ENCODE results near the gene STK17B.
A peak's percentile ranks its signal among the peaks of the same experiment; 100 is the strongest.

The STK17B gene

DNA sequence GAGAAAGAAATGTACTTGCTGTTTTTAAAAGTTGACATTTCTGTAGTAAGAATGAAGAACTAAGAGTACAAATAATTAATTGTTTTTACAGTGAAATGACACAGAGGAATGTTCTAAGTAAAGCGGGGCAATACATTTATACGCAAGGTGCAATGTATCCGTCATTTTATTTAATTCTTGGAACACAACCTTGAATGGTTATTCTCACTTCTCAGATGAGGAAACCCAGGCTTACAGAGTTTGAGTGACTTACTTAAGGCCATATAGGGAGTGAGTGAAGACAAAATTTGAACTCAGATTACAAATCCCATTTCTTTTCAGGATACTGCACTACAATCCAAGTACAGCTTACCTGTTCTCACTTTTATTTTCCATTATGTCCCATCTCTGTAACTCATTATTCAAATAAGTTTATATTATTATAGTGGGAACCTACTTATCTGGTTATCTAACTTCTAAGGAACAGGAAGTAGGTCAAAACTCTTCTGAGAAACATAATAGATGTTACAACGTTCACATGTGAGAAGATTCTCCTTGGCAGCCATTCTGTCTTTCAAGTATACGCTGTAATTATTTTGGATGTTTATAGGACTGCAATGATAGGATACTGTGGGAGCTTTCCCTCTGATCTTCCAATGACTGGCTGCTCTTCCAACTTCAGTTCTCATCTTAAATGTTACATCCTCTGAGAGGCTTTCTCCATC, 12.3 kb upstream of the STK17B start:
- no peak for DNase-seq

DNA sequence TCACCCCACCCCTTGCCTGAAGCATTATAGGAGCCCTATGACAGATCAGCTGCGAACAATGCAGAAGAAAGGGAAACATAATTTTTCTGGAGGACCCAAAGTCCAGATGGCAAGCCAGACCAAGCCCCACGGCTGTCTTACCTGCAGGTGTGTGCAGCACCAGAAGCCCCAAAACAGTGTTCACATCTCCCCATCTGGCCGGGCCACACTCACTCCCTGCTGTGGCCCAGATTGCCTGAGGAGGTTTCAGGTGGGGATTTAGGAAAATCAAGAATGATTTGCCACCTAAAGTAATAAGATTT, 11.7 kb upstream of the STK17B start:
- DNase-seq, result peak; percentile 63

DNA sequence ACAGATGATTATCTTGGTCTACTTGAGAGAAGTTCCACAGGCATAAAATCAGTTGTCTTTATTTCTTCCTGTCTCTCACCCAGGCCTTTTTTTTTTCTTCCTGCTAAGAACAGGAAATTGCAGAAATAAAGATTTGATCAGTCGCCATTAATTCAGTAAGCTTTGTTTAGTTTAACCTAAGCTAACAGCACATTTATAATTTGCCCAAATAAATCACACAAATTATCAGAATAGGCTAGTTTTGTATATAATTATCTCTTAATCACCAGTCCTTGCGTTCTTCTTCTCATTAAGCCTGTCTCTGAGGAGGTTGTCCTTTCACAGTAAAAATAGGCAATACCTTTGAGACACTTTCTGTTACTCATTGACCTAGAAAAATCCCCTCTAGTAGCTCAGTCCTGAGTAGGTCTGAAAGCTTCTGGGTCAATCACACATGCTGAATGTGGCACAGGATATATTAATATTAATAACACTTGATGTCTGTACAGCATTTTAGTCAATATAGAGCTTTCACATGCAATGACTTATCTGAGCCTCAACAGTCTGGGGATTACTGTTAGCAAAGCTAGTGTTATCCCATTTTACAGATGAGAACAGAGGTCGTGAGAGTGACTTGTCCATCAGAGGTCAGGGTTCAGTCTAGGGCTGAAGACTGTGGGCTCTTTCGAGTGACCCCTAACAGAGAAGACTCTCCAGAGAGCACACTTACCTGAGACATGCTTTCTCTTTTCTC, 11.2 kb upstream of the STK17B start:
- no peak for DNase-seq

DNA sequence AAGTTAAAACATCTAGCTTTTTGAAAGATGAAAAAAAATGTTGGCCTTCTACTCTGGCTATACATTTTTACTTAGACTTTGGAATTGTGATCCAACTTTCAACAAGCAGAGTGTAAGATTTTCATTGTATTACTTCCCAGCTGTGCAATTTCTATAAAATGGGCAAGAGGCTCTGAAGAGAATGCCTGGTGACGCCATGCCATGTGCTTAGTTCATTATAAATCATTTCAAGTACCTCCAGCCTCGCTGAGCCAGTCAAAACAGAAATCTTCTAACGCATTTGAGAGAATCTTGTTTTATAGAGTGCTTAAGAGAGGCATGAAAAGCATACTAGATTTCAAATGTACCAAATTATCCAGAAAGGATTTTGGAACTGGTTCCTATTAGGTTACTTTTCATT, 10.1 kb upstream of the STK17B start:
- peak; percentile 18 for DNase-seq

DNA sequence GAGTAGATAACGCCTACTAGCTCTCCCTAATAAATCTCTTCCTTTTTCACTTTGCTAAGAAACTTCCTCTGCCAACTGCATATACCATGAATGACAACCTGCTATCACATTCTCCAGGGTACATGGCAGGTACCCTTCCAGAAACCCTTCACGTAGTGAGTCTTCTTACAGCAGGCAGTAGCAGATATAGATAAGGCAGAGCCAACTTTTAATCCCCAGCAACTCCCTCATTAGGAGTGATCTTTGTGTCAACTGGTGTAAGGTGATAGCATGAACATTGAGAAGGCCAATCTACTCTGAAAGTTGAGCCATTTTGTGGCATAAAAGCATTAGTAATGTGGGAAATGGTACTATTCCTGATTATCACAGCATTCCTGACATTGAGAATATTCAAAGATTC, 5.7 kb upstream of the STK17B start:
- no peak for DNase-seq

DNA sequence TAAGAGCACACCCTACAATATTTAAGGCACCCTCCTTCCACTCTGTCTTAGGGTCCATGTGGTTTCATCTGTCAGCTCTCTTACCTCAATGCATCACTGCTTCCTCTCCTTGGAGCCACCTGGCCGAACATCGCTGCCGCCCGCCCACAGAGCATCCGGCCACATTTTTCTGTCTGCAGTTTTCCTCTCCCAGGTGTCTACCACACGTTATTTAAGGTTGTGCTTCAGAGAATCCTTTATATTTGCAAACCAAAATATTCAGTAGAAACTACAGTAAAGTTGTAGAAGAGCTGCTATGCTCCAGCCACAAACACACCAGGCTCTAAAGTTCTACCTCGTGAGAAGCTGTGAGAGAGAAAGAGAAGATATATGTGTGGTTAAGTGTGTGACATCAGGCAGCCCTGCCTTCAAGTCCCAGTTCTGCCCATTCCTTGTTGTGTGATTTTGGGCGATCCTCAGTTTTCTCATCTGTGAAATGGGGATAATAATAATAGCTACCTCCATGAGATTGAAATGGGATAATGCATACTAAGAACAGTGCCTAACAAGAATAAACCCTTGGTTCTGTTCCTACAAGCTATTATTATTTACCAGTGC, 4.9 kb upstream of the STK17B start:
- no peak for DNase-seq

DNA sequence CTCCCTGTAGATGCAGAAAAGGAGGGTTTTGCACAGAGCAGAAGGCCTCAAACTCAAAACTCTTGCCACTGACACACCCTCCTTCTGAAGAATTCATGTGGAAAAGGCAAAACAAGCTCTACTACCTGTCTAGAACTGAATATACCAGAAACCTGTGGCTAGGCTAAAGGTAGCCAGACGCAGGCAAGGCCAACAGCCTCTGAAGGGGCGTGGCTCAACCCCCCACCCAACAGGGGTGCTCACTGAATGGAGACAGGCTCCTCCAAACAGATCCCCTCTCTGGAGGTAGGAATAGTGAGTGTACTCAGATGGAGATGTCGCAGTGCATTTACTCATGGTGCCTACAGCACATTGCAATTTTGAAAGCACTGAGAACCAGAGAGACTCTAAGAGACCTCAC, 3.0 kb upstream of the STK17B start:
- no peak for DNase-seq

DNA sequence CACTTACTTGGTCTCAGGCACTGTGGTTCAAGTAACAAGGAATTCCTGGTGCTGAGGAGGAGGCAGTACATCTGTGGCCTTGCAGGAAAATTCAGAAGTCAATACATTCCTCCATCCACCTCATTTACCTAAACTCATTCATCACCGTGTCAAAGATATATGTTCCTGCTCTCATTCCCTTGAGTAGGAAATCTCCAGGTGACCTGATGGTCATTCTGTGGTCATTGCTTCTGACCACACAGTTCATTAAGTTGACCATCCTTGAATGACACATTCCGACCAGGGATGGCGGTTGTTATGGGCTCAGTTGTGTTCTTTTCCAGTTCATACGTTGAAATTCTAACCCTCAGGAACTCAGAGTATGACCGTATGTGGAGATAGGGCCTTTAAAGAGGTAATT, 2.1 kb upstream of the STK17B start:
- no peak for DNase-seq

DNA sequence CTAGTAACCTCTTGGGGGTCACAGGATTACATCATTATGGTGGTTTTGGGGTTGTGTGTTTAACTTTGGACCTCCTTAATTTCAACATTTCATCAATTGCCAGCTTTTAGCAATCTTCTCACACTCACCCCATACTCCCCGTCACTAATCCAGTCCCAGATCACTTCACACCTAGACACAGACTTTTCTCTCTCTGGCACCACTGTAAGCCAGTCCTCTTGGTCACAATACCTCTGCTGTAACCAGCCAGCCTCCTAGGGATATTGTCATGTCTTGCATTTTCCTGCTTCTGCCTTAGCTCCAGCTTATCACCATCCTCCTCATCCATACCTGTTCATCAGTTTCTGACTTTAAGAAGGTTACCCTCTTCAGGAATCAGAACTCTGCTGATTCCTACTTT, 1.6 kb upstream of the STK17B start:
- no peak for DNase-seq

DNA sequence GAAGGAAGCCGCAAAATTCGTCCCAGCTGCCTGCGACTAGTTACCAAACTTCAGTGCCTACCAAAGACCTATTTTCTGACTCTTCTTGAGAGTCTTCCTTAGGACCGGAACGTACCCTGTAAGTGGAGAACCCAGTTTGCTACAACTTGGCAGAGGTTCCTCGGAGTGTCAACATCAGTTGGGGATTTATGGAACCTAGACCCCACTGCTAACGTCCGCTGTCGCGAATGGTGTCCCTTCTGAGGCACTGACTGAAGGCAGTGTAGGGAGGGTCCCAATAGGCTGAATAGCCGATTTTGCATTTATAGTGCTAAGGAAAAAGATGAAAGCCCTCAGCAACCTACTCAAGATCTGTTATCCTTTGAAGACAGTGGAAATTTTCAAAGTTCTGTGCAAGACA, 568 bp upstream of the STK17B start:
- DNase-seq, result no peak

DNA sequence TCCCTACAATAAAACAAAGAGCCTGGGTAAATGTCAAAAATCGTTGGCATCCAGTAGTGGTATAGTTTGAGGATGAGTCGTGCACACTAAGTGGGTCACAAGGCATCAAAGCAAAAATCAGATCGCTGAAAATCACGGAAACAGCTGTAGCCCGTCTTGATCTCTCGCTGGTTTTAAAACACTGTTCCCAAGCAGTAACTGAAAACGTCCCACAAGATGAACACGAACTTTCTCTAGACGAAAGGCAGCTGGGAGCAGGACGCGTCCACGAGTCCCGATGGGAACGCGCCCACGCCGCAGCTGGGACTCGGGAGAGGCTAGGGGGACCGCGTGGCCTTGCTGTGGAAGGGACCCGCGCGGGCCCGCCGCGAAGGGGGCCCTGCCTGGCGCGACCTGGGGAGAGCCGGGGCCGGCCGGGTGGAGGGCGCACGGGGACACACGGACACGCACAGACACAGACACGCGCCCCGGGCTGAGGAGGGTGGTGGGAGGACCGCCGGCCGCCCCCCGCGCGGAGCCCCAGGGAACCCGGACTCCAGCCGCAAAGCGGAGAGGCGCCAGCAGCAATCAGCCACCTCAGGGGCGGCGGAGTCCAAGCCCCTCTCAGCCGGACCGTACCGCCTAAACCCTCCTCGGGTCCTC, 651 bp downstream of the STK17B start:
- peak; percentile 53 for DNase-seq

DNA sequence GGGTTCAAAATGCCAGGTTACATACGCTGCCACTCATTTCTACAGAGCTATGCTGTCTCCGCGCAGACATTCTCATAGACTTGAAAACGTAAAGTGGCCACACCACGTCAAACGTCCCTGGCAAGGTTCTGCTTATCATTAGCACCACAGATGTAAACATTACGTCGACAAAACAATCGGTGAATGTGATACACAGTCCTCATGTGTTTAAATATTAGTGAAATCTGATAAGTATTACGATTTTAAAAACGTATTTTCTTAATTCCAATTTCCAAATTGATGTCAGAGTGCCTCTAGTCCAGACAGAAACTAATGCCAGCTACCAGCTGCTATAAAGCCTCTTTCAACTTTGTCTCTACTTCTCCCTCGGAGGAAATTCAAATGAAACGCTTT, 1.2 kb downstream of the STK17B start:
- DNase-seq, result peak; percentile 53

DNA sequence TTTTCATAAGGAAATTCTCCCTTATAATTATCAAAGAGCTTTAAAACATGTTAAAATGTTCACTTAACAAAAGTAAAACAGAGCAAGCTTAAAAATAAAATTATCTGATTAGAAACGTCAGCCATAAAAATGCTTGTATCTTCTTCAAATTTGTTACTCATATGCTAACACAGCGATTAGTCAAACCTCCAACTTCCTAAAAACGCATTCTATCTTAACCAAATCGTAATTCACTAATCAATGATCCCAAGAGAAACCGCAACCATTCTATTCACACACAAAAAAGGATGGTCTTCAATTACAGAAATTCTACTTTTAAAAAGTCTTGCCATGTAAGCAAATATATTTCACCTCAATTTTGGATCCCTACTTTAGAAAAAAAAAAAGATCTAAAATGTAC, 1.9 kb downstream of the STK17B start:
- DNase-seq, result no peak

DNA sequence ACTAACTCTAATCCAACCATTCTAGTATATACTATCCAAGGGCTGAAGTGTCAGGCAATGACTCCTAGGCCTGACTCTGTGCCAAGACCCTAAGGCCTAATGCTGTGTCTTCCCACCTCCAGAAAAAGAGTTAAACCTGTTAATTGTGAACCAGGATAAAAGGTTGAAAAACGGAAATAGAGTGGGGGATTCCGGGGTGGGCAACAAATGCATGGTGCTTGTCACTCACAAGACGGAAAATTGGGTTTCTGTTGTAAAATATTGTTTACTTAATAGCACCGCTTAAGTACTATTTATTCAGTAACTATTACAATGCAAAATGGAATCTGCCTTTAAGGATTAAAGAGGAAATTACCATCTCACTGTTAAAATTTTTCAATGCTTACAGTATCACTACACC, 3.2 kb downstream of the STK17B start:
- DNase-seq, result no peak

DNA sequence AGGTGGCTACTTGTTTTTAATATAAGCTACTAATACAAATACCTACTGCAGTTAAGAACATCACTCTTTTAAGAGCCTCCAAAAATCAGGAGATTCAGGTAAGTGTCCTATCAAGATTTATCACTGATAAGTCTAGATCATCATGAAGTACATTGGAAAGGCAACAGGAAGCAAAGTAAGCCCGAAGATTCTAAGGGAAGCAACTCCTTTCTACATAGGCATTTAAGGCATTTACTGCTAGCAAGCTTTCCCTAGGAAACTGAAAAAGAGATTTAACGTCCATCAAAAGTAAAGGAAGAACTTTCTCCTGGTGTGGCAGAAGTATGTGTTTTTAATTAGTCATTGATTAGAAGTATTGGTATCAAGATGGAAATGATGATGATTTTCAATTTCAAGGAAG, 3.7 kb downstream of the STK17B start:
- no peak for DNase-seq

DNA sequence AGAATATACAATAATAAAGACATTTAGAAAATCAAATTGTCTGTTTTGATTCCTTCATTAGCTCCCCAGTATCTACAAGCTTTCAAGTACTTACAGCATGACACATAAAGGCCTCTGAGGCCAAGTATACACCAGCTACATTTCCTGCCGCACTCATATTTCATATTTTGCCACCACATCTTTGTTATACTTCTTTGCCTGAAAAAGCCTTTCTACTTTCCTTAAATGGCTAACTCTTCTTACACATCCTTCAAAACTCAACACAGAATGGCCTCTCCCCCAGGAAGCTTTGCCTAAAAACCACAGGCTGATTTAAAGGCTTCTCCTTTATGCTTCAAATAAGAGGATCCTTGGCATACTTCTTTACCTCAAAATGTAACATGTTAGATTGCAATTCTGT, 4.5 kb downstream of the STK17B start:
- DNase-seq, result no peak

DNA sequence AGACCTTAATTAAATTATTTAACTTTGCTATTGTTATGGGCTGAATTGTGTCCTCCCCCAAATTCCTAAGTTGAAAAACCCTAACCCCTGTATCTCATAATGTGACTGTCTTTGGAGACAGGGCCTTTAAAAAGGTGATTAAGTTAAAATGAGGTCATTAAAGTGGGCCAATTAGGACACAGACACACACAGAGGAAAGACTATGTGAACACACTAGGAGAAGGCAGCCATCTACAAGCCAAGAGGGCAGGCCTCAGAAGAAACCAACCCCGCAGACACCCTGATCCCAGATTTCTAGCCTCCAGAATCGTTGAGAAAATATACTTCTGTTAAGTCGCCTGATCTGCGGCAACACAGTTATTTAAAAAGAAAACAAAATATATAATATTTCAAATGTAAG, 6.4 kb downstream of the STK17B start:
- DNase-seq, result no peak

DNA sequence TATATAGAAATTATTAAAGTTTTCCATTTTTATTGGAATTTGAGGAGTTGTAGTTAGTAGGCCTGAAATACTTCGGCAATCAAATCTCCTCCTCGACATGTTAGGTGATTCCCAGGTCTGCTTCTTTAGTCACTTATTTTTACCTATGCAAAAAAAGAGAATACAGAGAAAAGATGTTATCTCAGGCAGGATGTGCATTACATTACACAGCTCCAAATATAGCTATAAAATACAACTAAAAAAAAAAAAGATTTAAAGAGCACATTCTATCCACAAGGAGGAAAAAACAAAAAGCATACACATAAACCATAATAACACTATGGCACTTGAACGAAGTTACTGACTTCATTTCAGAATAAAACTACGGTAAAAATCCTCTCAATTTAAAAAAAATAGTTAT, 8.1 kb downstream of the STK17B start:
- no peak for DNase-seq

DNA sequence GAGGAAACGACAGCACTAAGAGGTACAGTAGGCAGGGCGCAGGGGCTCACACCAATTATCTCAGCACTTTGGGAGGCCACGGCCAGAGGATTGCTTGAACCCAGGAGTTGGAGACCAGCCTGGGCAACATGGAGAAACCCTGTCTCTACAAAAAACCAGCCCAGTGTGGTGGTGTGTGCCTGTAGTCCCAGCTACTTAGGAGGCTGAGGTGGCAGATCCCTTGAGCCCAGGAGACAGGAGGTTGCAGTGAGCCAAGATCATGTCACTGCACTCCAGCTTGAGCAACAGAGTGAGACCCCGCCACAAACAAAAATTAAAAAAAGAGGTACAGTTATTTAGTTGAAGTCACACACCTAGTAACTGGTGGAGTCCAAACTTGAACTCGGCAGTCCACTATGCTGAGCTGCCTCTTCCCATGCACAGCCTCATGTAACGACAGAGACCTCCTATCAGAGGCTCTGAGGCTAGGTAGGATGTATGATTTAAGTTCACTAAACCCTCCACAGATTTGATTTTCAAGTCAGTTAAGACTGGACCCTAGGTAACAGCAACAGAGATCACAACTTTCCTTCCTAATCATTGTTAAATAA, 8.7 kb downstream of the STK17B start:
- no peak for DNase-seq

DNA sequence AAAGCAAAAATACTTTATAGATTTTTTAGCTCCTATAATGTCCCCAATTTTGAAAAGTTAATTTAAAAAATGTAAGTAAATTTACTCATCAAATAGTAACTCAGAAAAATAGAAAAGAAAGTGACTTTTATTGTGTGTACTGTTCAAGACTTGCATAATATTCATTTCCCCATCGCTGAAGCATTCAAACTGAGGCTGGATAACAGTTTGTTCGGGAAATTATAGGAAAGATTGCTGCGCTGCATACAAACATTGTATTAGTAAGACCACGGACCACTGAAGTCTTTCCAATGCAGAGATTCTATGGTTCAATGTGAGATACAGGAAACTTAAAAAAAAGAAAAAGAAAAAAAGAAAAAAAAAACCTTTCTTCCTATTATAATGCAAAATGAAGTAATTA, 10.4 kb downstream of the STK17B start:
- DNase-seq, result no peak

DNA sequence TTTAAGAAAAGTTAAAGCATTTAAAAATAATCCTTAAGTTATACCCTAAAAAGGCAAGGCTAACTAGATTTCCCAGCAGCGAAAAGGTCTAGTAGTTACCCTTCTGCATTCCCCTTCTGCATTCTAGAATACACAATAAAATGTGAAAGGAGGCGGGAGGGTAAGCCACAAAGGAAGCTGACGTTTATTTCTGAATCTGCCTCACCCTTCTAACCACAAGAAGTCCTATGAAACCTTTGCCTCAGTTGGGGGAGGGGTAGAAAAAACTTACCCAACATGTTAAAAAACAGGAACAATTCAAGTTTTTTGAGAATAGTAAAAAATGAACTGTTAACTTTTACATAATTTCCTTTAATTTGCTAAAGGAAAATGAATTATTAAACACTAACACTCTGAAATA, 11.3 kb downstream of the STK17B start:
- no peak for DNase-seq

DNA sequence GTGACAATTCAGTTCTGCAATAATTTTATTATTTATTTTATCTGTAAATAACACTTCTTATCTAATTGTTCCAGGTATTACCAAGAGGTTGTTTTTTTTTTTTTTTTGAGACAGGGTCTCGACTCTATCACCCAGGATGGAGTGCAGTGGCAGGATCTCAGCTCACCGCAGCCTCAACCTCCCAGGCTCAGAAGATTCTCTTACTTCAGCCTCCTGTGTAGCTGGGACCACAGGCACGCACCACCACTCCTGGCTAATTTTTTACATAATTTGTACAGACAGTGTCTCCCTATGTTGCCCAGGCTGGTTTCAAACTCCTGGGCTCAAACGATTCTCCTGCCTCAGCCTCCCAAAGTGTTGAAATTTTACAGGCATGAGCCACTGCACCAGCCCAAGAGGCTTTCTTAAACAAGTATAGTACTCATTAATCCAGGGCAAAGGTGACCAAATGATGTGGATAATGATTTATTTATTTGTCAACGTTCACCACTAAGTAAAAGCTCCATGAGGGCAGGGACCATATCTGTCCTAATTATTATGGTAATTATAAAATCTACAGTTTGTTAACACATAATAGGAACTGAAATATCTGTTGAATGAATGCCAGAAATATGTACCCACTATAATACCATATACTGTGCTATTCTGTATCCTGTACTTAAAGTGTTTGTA, 12.0 kb downstream of the STK17B start:
- no peak for DNase-seq

DNA sequence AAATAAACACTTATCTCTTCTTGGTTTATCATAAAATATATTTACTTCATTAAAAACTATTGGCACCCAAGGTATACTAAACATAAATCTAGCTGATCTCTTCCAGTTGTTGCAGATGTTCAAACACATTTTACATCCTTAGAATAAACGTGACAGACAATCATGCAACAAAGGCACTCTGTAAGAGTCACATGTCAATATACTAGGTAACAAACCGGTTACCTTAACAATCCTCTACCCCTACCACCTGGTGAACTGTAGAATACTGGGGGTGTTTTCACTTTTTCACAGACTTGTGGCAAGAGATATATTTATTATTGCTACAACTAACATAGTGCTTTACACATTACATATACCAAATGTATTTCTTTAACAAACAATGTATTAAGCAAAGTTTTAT, 15.8 kb downstream of the STK17B start:
- no peak for DNase-seq

Measured in NCI-H2171 treated with DMSO at 0.1 percent for 48 hours (cell line).